GM12878 (cell line): Measurements from ENCODE around the gene UNKL. TPM values are rescaled to one million over a fixed set of nuclear protein-coding genes. Genes with fewer than 3 reads are reported as not detected.

Source experiments
- ATAC-seq: fragments of 200-7000 bp; cut with Tn5 transposase; 3 replicates; pipeline ENCODE4 v1.9.1; 2020; ENCODE audit warnings: mild to moderate bottlenecking, moderate library complexity
- BruUV-seq: library from RNA; stranded (reverse); fragments of 400-500 nt; replicated peaks from 2 replicates; lab custom pipeline; 2021; lab: Mats Ljungman, UMichigan
- CTCF ChIA-PET: fragments of 300-600 bp; sonication (Branson Sonifier 250); formaldehyde crosslinking; extraction: SDS; loops from one replicate; lab custom pipeline; 2021; ENCODE audit warnings: inconsistent platforms; lab: Yijun Ruan, JAX
- POLR2A ChIA-PET: fragments of 350-600 bp; formaldehyde crosslinking; extraction: SDS; loops from one replicate; lab custom pipeline; 2021; ENCODE audit warnings: inconsistent platforms; lab: Charles Lee
- RAD21 ChIA-PET: fragments of 300-600 bp; sonication (Branson Sonifier 250); formaldehyde crosslinking; loops from one replicate; lab custom pipeline; 2023; ENCODE audit warnings: antibody characterized with exemption; ENCODE audit not compliant: unreplicated experiment; lab: Charles Lee
- SMC1A ChIA-PET: fragments of 300-600 bp; sonication (Branson Sonifier 250); formaldehyde crosslinking; loops from one replicate; lab custom pipeline; 2023; ENCODE audit not compliant: unreplicated experiment, uncharacterized antibody; lab: Charles Lee
- DNase-seq: peaks from one replicate; pipeline ENCODE4 v3.0.0-alpha.2; 2011; ENCODE audit warnings: low read depth, low spot score
- FAIRE-seq: peaks from 3 replicates; lab custom pipeline; 2011; peaks lifted over from hg19 to GRCh38; lab: Jason Lieb, UNC
- H2AFZ ChIP-seq: 2 replicates; pipeline ENCODE4 v1.6.0; 2011; ENCODE audit warnings: low read depth, low read length, control low read depth; ENCODE audit not compliant: control insufficient read depth
- H3K27ac ChIP-seq: 2 replicates; pipeline ENCODE4 v1.5.1; 2011; ENCODE audit warnings: control low read depth; ENCODE audit not compliant: control insufficient read depth, insufficient read depth
- H3K27me3 ChIP-seq, 2 experiments: replicated peaks in 1 of 2; 2 replicates each; pipeline versions ENCODE4 v1.6.0 to v1.6.1; 2011; ENCODE audit warnings: low read length in 1 of 2; ENCODE audit not compliant: control insufficient read depth in 2 of 2, insufficient read depth in 2 of 2
- H3K36me3 ChIP-seq, 2 experiments: 2 replicates each; pipeline ENCODE4 v1.5.1; 2011; ENCODE audit warnings: low read length in 1 of 2; ENCODE audit not compliant: control insufficient read depth in 2 of 2, insufficient read depth in 2 of 2
- H3K4me1 ChIP-seq: 2 replicates; pipeline ENCODE4 v1.6.1; 2011; ENCODE audit warnings: mild to moderate bottlenecking, low read length, moderate library complexity, mixed read lengths; ENCODE audit not compliant: control insufficient read depth, insufficient read depth
- H3K4me2 ChIP-seq: 2 replicates; pipeline ENCODE4 v1.6.0; 2011; ENCODE audit warnings: control low read depth; ENCODE audit not compliant: control insufficient read depth, insufficient read depth
- H3K4me3 ChIP-seq: fragments of 200-600 bp; sonication (generic); 2 replicates; pipeline ENCODE4 v1.5.1; 2016
- H3K79me2 ChIP-seq: 2 replicates; pipeline ENCODE4 v1.6.0; 2011; ENCODE audit warnings: low read length; ENCODE audit not compliant: control insufficient read depth, insufficient read depth
- H3K9ac ChIP-seq: 2 replicates; pipeline ENCODE4 v1.8.0; 2011; ENCODE audit warnings: low read length, control low read depth, mixed read lengths; ENCODE audit not compliant: control insufficient read depth, insufficient read depth
- H3K9me3 ChIP-seq: replicated peaks from 3 replicates; pipeline ENCODE4 v1.5.1; 2011; ENCODE audit warnings: mild to moderate bottlenecking, low read length; ENCODE audit not compliant: control insufficient read depth, insufficient read depth
- H4K20me1 ChIP-seq: 2 replicates; pipeline ENCODE4 v1.6.0; 2011; ENCODE audit not compliant: control insufficient read depth, insufficient read depth
- BCLAF1 ChIP-seq: fragments of 450-650 bp; IDR thresholded peaks from 2 replicates; pipeline ENCODE4 v1.6.1; 2017; ENCODE audit warnings: antibody characterized with exemption, mild to moderate bottlenecking, moderate library complexity
- CBX3 ChIP-seq: fragments of 200-600 bp; sonication (generic); IDR thresholded peaks from 2 replicates; pipeline ENCODE4 v1.6.1; 2016; ENCODE audit warnings: low read depth, borderline replicate concordance
- CHD4 ChIP-seq: fragments of 200-600 bp; sonication (generic); IDR thresholded peaks from 2 replicates; pipeline ENCODE4 v1.6.1; 2016; ENCODE audit warnings: mild to moderate bottlenecking
- MEF2A ChIP-seq: IDR thresholded peaks from 2 replicates; pipeline ENCODE4 v1.6.1; 2011; ENCODE audit warnings: low read depth, mild to moderate bottlenecking, low read length, moderate library complexity; ENCODE audit not compliant: insufficient read depth
- POLR2A ChIP-seq: IDR thresholded peaks from 2 replicates; pipeline ENCODE4 v1.6.1; 2011; ENCODE audit warnings: low read depth, mild to moderate bottlenecking, low read length
- SRF ChIP-seq, 2 experiments: IDR thresholded peaks; 2 replicates each; pipeline ENCODE4 v1.6.1; 2011; ENCODE audit warnings: low read depth in 2 of 2, low read length in 2 of 2, mild to moderate bottlenecking in 1 of 2, moderate library complexity in 1 of 2
- ZNF207 ChIP-seq: fragments of 450-650 bp; IDR thresholded peaks from 2 replicates; pipeline ENCODE4 v1.6.1; 2014; ENCODE audit warnings: antibody characterized with exemption, mild to moderate bottlenecking, borderline replicate concordance
- ZZZ3 ChIP-seq: IDR thresholded peaks from 2 replicates; pipeline ENCODE4 v1.6.1; 2011; ENCODE audit warnings: low read depth; ENCODE audit not compliant: control insufficient read depth, insufficient read length
- WGBS: methylation state at CpG from one replicate; pipeline ENCODE4 v1.1.6; 2016; ENCODE audit warnings: low lambda C conversion rate; ENCODE audit not compliant: insufficient replicate concordance, insufficient coverage; ENCODE audit errors: missing lambda C conversion rate; 5-methylcytosine and 5-hydroxymethylcytosine counted together
- in situ Hi-C: fragments of 300-500 bp; cut with MboI; formaldehyde crosslinking; loops from 9 replicates; pipeline ENCODE4 v1.14.3; 2018; ENCODE audit warnings: mixed read lengths
- intact Hi-C: fragments of 100-400 bp; cut with micrococcal nuclease; formaldehyde crosslinking; loops from one replicate; pipeline ENCODE4 v1.14.2; 2022; ENCODE audit not compliant: unreplicated experiment
- polyA plus RNA-seq, 11 experiments: library from polyadenylated mRNA; depleted of rRNA in 4 of 11; unstranded in 6 of 11; stranded (reverse) in 5 of 11; fragments of >200 nt; fragmentation: Nextera tagmentation in 4 of 11; fragmentation: Illumina TruSeq in 1 of 11; extraction: Ambion mirVana in 4 of 11; extraction: Trizol in 1 of 11; gene quantifications; 1 replicate in 1 of 11; 2 replicates in 10 of 11; pipeline versions ENCODE4 v1.2.1 to v1.2.3, GENCODE V29; 2011 to 2016; ENCODE audit warnings: inconsistent platforms in 2 of 11, missing spikeins in 2 of 11, low read depth in 1 of 11
- total RNA-seq, 4 experiments: library from RNA; depleted of rRNA in 3 of 4; stranded (reverse); fragments of >200 nt in 3 of 4; fragmentation: Illumina TruSeq in 1 of 4; extraction: Trizol in 1 of 4; gene quantifications; 2 replicates each; pipeline versions ENCODE4 v1.2.1 to v1.2.3, GENCODE V29; 2013 to 2021

UNKL gene
- total and polyA plus RNA-seq, 10 of the 15 experiments (the other 5 are each of a cell fraction or from before 2014, with no cell fraction given): 0.40 to 21.6 (median 9.1) TPM

- TF ChIP-seq ZNF207: no peak
- no peak for TF ChIP-seq CHD4
- TF ChIP-seq BCLAF1: no peak
- TF ChIP-seq SRF (IDR thresholded peaks at IDR 0.05; ENCODE audit: low read depth in 2 of 2, low read length in 2 of 2): no peak
Observed at GRCh38 chr16:1378804-1379303, 35.6 kb downstream of the UNKL start (continued).

GRCh38 chr16:1378087-1378803 is 36.3 kb downstream of the UNKL start:
- H3K9me3 ChIP-seq: no peaks in the 10 kb centered on the region
- TSS peak; percentile 56 for BruUV-seq
- 93% methylated on average over 25 of the region's 25 CpGs for WGBS
- H3K27ac ChIP-seq: peak overlapping the region; percentile 78
- DNase-seq (no peak), ATAC-seq (no peak), FAIRE-seq (no peak)
- H3K4me2 ChIP-seq: peak overlapping the region; percentile 80
- CTCF ChIA-PET: interaction anchor here (1.2 to 2.4 kb wide), 4 partner anchors 10 to 30 kb away, joined by 3 to 10 read pairs (median 5); no protein-coding TSS in a partner anchor
- POLR2A ChIA-PET: interaction anchor here (0.9 kb wide), 1 partner anchor 94 kb away, joined by 4 read pairs; no protein-coding TSS in a partner anchor
- no peak overlapping the region for H2AFZ ChIP-seq
- intact Hi-C loops (no loop called here), in situ Hi-C loops (no loop called here)
- peaks cover 8% of the 10 kb centered on the region; the same call in 1 of the 2 replicates for H3K4me1 ChIP-seq
- SMC1A ChIA-PET: no interaction called here
- H3K27me3 ChIP-seq: no peaks in the 10 kb centered on the region
- H3K79me2 ChIP-seq: peaks cover 18% of the 10 kb centered on the region
- no peaks in the 10 kb centered on the region for H4K20me1 ChIP-seq
- no peaks in the 10 kb centered on the region; a peak in 1 of 4 replicates for H3K36me3 ChIP-seq
- RAD21 ChIA-PET: no interaction called here
- H3K9ac ChIP-seq: peak overlapping the region; percentile 81
- TF ChIP-seq CBX3 (no peak), ZZZ3 (no peak), POLR2A (peak; percentile 35; the same call in 1 of the 2 replicates), SRF (IDR thresholded peaks at IDR 0.05; ENCODE audit: low read depth in 2 of 2, low read length in 2 of 2) (0 out of 4 replicates have a peak, but pooled peaks of 1 of the 2 experiments have one; percentile 20), MEF2A (no peak)
- peak overlapping the region; percentile 73 for H3K4me3 ChIP-seq
